ENCODE measurements around the gene DCLK2.
"Not testable (repeated sequence)": the region's sequence is repeated elsewhere in the genome, so short reads cannot be mapped to it uniquely, and the experiment has no call there.

The DCLK2 gene

GRCh38 chr4:150136481-150136880, 58.2 kb downstream of the DCLK2 start:
- TF ChIP-seq POLR2A (IDR thresholded peaks at IDR 0.05; ENCODE audit: low read length) (no peak), GATA1 (IDR thresholded peaks at IDR 0.05; ENCODE audit: low read depth, low read length) (no peak)
- DNase-seq = no peak

GRCh38 chr4:150139297-150139865, 61.1 kb downstream of the DCLK2 start:
- no peak for DNase-seq
- TF ChIP-seq GATA1 (IDR thresholded peaks at IDR 0.05; ENCODE audit: low read depth, low read length) (no peak), POLR2A (IDR thresholded peaks at IDR 0.05; ENCODE audit: low read length) (no peak)

- no peak for DNase-seq
- TF ChIP-seq GATA1 (IDR thresholded peaks at IDR 0.05; ENCODE audit: low read depth, low read length) (no peak), POLR2A (IDR thresholded peaks at IDR 0.05; ENCODE audit: low read length) (no peak)
Observed at GRCh38 chr4:150140774-150141400, 62.6 kb downstream of the DCLK2 start.

- TF ChIP-seq GATA1 (IDR thresholded peaks at IDR 0.05; ENCODE audit: low read depth, low read length) = no peak
- no peak for TF ChIP-seq POLR2A (IDR thresholded peaks at IDR 0.05; ENCODE audit: low read length)
- DNase-seq = no peak
Observed at GRCh38 chr4:150141756-150142155, 63.5 kb downstream of the DCLK2 start.

- no peak for DNase-seq
- no peak for TF ChIP-seq POLR2A (IDR thresholded peaks at IDR 0.05; ENCODE audit: low read length)
- TF ChIP-seq GATA1 (IDR thresholded peaks at IDR 0.05; ENCODE audit: low read depth, low read length) = no peak
Observed at GRCh38 chr4:150142831-150143230, 64.6 kb downstream of the DCLK2 start.

GRCh38 chr4:150145090-150145945, 67.1 kb downstream of the DCLK2 start:
- no peak for TF ChIP-seq GATA1 (IDR thresholded peaks at IDR 0.05; ENCODE audit: low read depth, low read length)
- DNase-seq = no peak

- no peak for TF ChIP-seq POLR2A (IDR thresholded peaks at IDR 0.05; ENCODE audit: low read length)
- TF ChIP-seq GATA1 (IDR thresholded peaks at IDR 0.05; ENCODE audit: low read depth, low read length) = no peak
- DNase-seq = no peak
Observed at GRCh38 chr4:150145946-150146340, 67.7 kb downstream of the DCLK2 start.

- DNase-seq = no peak
- no peak for TF ChIP-seq GATA1 (IDR thresholded peaks at IDR 0.05; ENCODE audit: low read depth, low read length)
- TF ChIP-seq POLR2A (IDR thresholded peaks at IDR 0.05; ENCODE audit: low read length) = no peak
Observed at GRCh38 chr4:150149381-150149780, 71.1 kb downstream of the DCLK2 start.

- TF ChIP-seq POLR2A (IDR thresholded peaks at IDR 0.05; ENCODE audit: low read length) (no peak), GATA1 (IDR thresholded peaks at IDR 0.05; ENCODE audit: low read depth, low read length) (no peak)
- DNase-seq = no peak
Observed at GRCh38 chr4:150150629-150151062, 72.4 kb downstream of the DCLK2 start.

- no peak for DNase-seq
- TF ChIP-seq GATA1 (IDR thresholded peaks at IDR 0.05; ENCODE audit: low read depth, low read length) (no peak), POLR2A (IDR thresholded peaks at IDR 0.05; ENCODE audit: low read length) (no peak)
Observed at GRCh38 chr4:150152766-150153165, 74.5 kb downstream of the DCLK2 start.

- no peak for TF ChIP-seq GATA1 (IDR thresholded peaks at IDR 0.05; ENCODE audit: low read depth, low read length)
- TF ChIP-seq POLR2A (IDR thresholded peaks at IDR 0.05; ENCODE audit: low read length) = no peak
- no peak for DNase-seq
Observed at GRCh38 chr4:150155391-150155790, 77.1 kb downstream of the DCLK2 start.

GRCh38 chr4:150156543-150156942, 78.3 kb downstream of the DCLK2 start:
- no peak for DNase-seq
- TF ChIP-seq POLR2A (IDR thresholded peaks at IDR 0.05; ENCODE audit: low read length) (no peak), GATA1 (IDR thresholded peaks at IDR 0.05; ENCODE audit: low read depth, low read length) (no peak)

GRCh38 chr4:150158041-150158440, 79.8 kb downstream of the DCLK2 start:
- no peak for TF ChIP-seq GATA1 (IDR thresholded peaks at IDR 0.05; ENCODE audit: low read depth, low read length)
- TF ChIP-seq POLR2A (IDR thresholded peaks at IDR 0.05; ENCODE audit: low read length) = no peak
- no peak for DNase-seq

GRCh38 chr4:150160473-150160872, 82.2 kb downstream of the DCLK2 start:
- TF ChIP-seq GATA1 (IDR thresholded peaks at IDR 0.05; ENCODE audit: low read depth, low read length) = no peak
- DNase-seq = no peak

GRCh38 chr4:150161109-150161508, 82.9 kb downstream of the DCLK2 start:
- no peak for TF ChIP-seq POLR2A (IDR thresholded peaks at IDR 0.05; ENCODE audit: low read length)
- TF ChIP-seq GATA1 (IDR thresholded peaks at IDR 0.05; ENCODE audit: low read depth, low read length) = no peak
- DNase-seq = no peak

GRCh38 chr4:150162020-150162419, 83.8 kb downstream of the DCLK2 start:
- DNase-seq = not testable (repeated sequence)

Measured in erythroblast (primary cell).